Endothelial cell (in vitro differentiated cells): ENCODE measurements around the gene MYBPC1. TPM values are rescaled to one million over a fixed set of nuclear protein-coding genes. Genes with fewer than 3 reads are reported as not detected.
"Not testable (repeated sequence)": the region's sequence is repeated elsewhere in the genome, so short reads cannot be mapped to it uniquely, and the experiment has no call there.

Experiments used
- DNase-seq: peaks from one replicate; pipeline ENCODE4 v3.0.0; 2021; ENCODE audit warnings: low spot score
- H3K27ac Mint-ChIP-seq: one replicate; pipeline ENCODE4 v1.8.0; 2021; ENCODE audit warnings: mixed read lengths, inconsistent platforms; ENCODE audit not compliant: unreplicated experiment
- H3K27me3 Mint-ChIP-seq: one replicate; pipeline ENCODE4 v1.8.0; 2021; ENCODE audit warnings: mild to moderate bottlenecking, moderate library complexity, mixed read lengths, inconsistent platforms; ENCODE audit not compliant: unreplicated experiment
- H3K36me3 Mint-ChIP-seq: one replicate; pipeline ENCODE4 v1.8.0; 2021; ENCODE audit warnings: mild to moderate bottlenecking, low read depth, mixed read lengths, inconsistent platforms; ENCODE audit not compliant: unreplicated experiment
- H3K4me1 Mint-ChIP-seq: one replicate; pipeline ENCODE4 v1.8.0; 2021; ENCODE audit warnings: mild to moderate bottlenecking, mixed read lengths, inconsistent platforms; ENCODE audit not compliant: unreplicated experiment
- H3K4me3 Mint-ChIP-seq: one replicate; pipeline ENCODE4 v1.8.0; 2021; ENCODE audit warnings: mild to moderate bottlenecking, mixed read lengths, inconsistent platforms; ENCODE audit not compliant: unreplicated experiment
- H3K9me3 Mint-ChIP-seq: one replicate; pipeline ENCODE4 v1.8.0; 2021; ENCODE audit warnings: mixed read lengths, inconsistent platforms; ENCODE audit not compliant: unreplicated experiment
- CTCF ChIP-seq: fragments of 200-600 bp; sonication (generic); IDR thresholded peaks from one replicate; pipeline ENCODE4 v1.5.0; 2021; ENCODE audit warnings: antibody characterized with exemption; ENCODE audit not compliant: unreplicated experiment
- total RNA-seq: library from RNA; stranded (reverse); fragmentation: NEBNext Ultra II Directional; extraction: Animal tissue kit (Norgen Biotek cat#: 25700); gene quantifications from one replicate; pipeline ENCODE4 v1.2.1, GENCODE V29; 2021; ENCODE audit not compliant: unreplicated experiment

The MYBPC1 gene
- total RNA-seq, 1 donor from 2014 or later, result not detected

GRCh38 chr12:101671157-101671791, 76.5 kb downstream of the MYBPC1 start:
- H3K36me3 Mint-ChIP-seq, result no peaks in the 10 kb centered on the region
- H3K4me3 Mint-ChIP-seq, result no peak overlapping the region
- H3K9me3 Mint-ChIP-seq, result no peaks in the 10 kb centered on the region
- DNase-seq, result no peak
- no peaks in the 10 kb centered on the region for H3K4me1 Mint-ChIP-seq
- no peaks in the 10 kb centered on the region for H3K27me3 Mint-ChIP-seq
- no peak for TF ChIP-seq CTCF
- no peak overlapping the region for H3K27ac Mint-ChIP-seq

- Mint-ChIP-seq H3K9me3 (no peaks in the 10 kb centered on the region), H3K27me3 (no peaks in the 10 kb centered on the region), H3K4me3 (no peak overlapping the region), H3K27ac (no peak overlapping the region), H3K4me1 (no peaks in the 10 kb centered on the region), H3K36me3 (no peaks in the 10 kb centered on the region)
- no peak for DNase-seq
- TF ChIP-seq CTCF, result no peak
Measured at GRCh38 chr12:101671833-101672232, 77.1 kb downstream of the MYBPC1 start.

GRCh38 chr12:101675555-101675954, 80.8 kb downstream of the MYBPC1 start:
- TF ChIP-seq CTCF, result no peak
- Mint-ChIP-seq H3K27ac (no peak overlapping the region), H3K9me3 (no peaks in the 10 kb centered on the region), H3K4me1 (no peaks in the 10 kb centered on the region), H3K4me3 (no peak overlapping the region), H3K36me3 (no peaks in the 10 kb centered on the region), H3K27me3 (no peaks in the 10 kb centered on the region)
- DNase-seq, result no peak

- H3K4me3 Mint-ChIP-seq, H3K9me3 Mint-ChIP-seq, DNase-seq, H3K36me3 Mint-ChIP-seq, H3K27ac Mint-ChIP-seq, H3K27me3 Mint-ChIP-seq, H3K4me1 Mint-ChIP-seq: not testable (repeated sequence)
Measured at GRCh38 chr12:101676497-101676896, 81.7 kb downstream of the MYBPC1 start.

- Mint-ChIP-seq H3K4me1 (no peaks in the 10 kb centered on the region), H3K36me3 (no peaks in the 10 kb centered on the region), H3K27me3 (no peaks in the 10 kb centered on the region), H3K27ac (no peak overlapping the region), H3K9me3 (no peaks in the 10 kb centered on the region), H3K4me3 (no peak overlapping the region)
- no peak for TF ChIP-seq CTCF
- DNase-seq, result no peak
Measured at GRCh38 chr12:101678081-101678480, 83.3 kb downstream of the MYBPC1 start.
